Measurements from ENCODE around the gene HOXB2. TPM values are rescaled to one million over a fixed set of nuclear protein-coding genes. Genes with fewer than 3 reads are reported as not detected.

The HOXB2 gene
- total RNA-seq, 1 experiment from 2014 or later = 34.5 TPM

GRCh38 chr17:48586355-48587258, 41.7 kb upstream of the HOXB2 start:
- Histone ChIP-seq H3K27me3 (replicated peaks; ENCODE audit: insufficient read depth, low read depth, low read length, poor library complexity) (no peaks in the 10 kb centered on the region), H3K4me3 (ENCODE audit: low read depth, low read length, poor library complexity, severe bottlenecking) (peak overlapping the region; percentile 53), H3K36me3 (ENCODE audit: insufficient read depth, low read length, poor library complexity, severe bottlenecking) (peaks cover 4% of the 10 kb centered on the region), H3K27ac (ENCODE audit: low read depth, low read length, poor library complexity, severe bottlenecking) (peak overlapping the region; percentile 40), H3K4me1 (ENCODE audit: insufficient read depth, low read length, poor library complexity, severe bottlenecking) (peaks cover 59% of the 10 kb centered on the region), H3K9me3 (ENCODE audit: low read depth, low read length, poor library complexity, severe bottlenecking) (no peaks in the 10 kb centered on the region)
- TF ChIP-seq EZH2 (IDR thresholded peaks at IDR 0.05; ENCODE audit: borderline replicate concordance, low read depth, low read length, poor library complexity, severe bottlenecking) (no peak), CTCF (conservative IDR thresholded peaks at IDR 0.05; ENCODE audit: low read depth, low read length) (no peak)
- peak; percentile 55 for DNase-seq (ENCODE audit: low spot score)
- BruUV-seq (replicated peaks) = no TSS peak
- POLR2A ChIA-PET (ENCODE audit: low non-redundant PET) = interaction anchor here (0.5 to 0.6 kb wide), 2 partner anchors 29 to 43 kb away, joined by 3 read pairs; partner anchors contain the start of gene HOXB8
- CTCF ChIA-PET = interaction anchor here (0.5 to 1.4 kb wide), 4 partner anchors 28 to 489 kb away, joined by 3 to 8 read pairs (median 6); partner anchors contain the start of gene HOXB8
- intact Hi-C loops (cut with micrococcal nuclease; ENCODE audit: unreplicated experiment) = no loop called here

- H3K4me3 ChIP-seq (ENCODE audit: low read depth, low read length, poor library complexity, severe bottlenecking) = no peak overlapping the region
- POLR2A ChIA-PET (ENCODE audit: low non-redundant PET) = interaction anchor here (0.5 kb wide), 1 partner anchor 197 kb away, joined by 3 read pairs; no protein-coding TSS in a partner anchor
- DNase-seq (ENCODE audit: low spot score) = no peak
These were observed 39.4 kb upstream of the HOXB2 start for GRCh38 chr17:48584223-48584741.

More at GRCh38 chr17:48584223-48584741, 39.4 kb upstream of the HOXB2 start:
- Histone ChIP-seq H3K27ac (ENCODE audit: low read depth, low read length, poor library complexity, severe bottlenecking) (no peak overlapping the region), H3K36me3 (ENCODE audit: insufficient read depth, low read length, poor library complexity, severe bottlenecking) (no peaks in the 10 kb centered on the region), H3K9me3 (ENCODE audit: low read depth, low read length, poor library complexity, severe bottlenecking) (no peaks in the 10 kb centered on the region), H3K4me1 (ENCODE audit: insufficient read depth, low read length, poor library complexity, severe bottlenecking) (peaks cover 56% of the 10 kb centered on the region), H3K27me3 (replicated peaks; ENCODE audit: insufficient read depth, low read depth, low read length, poor library complexity) (no peaks in the 10 kb centered on the region)
- intact Hi-C loops (cut with micrococcal nuclease; ENCODE audit: unreplicated experiment) = no loop called here
- CTCF ChIA-PET = interaction anchor here (1.4 kb wide), 1 partner anchor 8 kb away, joined by 3 read pairs; no protein-coding TSS in a partner anchor
- no TSS peak for BruUV-seq (replicated peaks)
- no peak for TF ChIP-seq CTCF (conservative IDR thresholded peaks at IDR 0.05; ENCODE audit: low read depth, low read length)
- TF ChIP-seq EZH2 (IDR thresholded peaks at IDR 0.05; ENCODE audit: borderline replicate concordance, low read depth, low read length, poor library complexity, severe bottlenecking) = no peak

All from A673 (cell line).